ENCODE results near the gene ZNF786.
"Not testable (repeated sequence)": the region's sequence is repeated elsewhere in the genome, so short reads cannot be mapped to it uniquely, and the experiment has no call there.

The ZNF786 gene

DNA sequence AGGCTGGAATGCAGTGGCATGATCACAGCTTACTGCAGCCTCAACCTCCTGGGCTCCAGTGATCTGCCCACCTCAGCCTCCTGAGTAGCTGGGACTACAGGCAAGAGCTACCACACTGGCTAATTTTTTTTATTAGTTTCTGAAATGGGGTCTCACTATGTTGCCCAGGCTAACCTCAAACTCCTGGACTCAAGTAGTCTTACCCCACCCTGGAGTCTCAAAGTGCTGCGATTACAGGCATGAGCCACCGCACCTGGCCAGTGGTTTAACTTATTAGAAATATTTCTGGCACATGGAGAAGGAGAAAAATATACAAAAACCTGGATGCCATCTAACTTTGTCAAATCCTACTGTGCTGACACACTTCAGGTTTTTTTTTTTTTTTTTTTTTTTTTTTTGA is 15.2 kb downstream of the ZNF786 start:
- no peak for DNase-seq

DNA sequence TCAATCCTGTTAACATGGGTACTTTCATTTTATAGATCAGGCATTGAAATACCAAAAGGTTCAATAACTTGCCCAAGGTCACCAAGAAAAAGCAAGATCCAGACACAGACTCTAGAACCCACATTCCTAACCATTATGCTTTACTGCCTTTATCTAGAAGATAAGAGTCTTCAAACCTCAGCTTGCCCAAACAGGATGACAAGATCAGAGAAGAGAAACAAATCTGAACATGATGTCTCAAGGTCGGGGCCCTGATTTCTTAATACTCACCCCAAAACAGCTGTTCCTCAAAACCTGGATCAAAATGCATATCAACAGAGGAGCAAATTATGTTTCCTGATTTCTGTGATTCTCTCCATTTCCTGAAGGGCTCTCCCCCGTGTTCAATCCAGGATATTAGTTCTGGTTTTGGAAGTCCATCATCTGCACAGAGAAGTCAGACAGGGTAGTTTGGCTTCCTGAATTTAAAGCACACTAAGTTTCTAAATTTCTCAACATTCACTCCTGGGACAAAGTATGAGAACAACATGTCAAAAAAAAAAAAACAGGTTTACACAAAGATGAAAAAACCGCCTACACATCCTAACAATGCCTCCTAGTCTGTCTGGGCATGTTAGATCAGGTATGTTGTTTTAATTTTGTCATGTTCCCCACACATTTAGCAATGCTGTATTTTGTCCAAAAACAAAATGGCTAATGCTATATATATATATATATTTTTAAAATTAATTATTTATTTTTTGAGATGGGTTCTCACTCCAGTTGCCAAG is 16.2 kb downstream of the ZNF786 start:
- no peak for DNase-seq

DNA sequence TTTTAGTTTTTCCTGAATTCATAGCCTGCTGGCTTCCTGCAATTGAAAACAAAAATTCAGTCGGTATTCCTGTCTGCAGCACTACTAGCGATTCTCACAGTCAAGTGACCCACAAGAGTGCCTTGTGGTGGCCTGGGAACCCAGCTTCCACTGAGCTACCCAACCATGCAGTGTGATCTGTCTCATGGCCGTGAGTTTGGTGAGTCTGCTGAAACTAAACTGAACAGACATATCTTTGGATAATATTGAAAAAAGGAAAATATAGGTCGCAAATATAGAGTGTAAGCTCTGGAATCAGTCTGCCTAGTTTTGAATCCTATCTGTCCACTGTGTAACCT is 18.1 kb downstream of the ZNF786 start:
- DNase-seq: no peak

GRCh38 chr7:149071641-149072437 is 18.7 kb downstream of the ZNF786 start:
- no peak for DNase-seq

GRCh38 chr7:149071182-149071635 is 19.3 kb downstream of the ZNF786 start:
- no peak for DNase-seq

- DNase-seq: peak; percentile 49 to 52
Observed at GRCh38 chr7:149070372-149071125, 20.0 kb downstream of the ZNF786 start.

DNA sequence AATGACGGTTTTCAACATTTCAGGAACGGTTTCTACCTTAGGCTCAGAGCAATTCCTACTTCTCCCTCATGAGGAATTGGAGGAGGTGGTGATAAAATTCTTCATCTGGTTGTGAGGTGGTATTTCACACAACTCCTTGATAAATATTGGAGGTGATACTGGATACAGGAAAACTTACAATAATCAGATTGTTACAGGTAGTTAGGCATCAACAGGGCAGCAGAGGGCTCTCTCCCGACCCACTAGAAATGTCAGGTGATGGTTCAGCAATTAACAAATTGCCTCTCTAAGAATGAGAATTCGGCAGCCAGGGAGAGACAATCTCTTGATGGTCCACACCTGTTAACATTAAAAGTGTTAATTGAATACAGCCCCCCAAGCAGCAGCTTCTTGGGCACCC is 22.6 kb downstream of the ZNF786 start:
- DNase-seq: no peak

DNA sequence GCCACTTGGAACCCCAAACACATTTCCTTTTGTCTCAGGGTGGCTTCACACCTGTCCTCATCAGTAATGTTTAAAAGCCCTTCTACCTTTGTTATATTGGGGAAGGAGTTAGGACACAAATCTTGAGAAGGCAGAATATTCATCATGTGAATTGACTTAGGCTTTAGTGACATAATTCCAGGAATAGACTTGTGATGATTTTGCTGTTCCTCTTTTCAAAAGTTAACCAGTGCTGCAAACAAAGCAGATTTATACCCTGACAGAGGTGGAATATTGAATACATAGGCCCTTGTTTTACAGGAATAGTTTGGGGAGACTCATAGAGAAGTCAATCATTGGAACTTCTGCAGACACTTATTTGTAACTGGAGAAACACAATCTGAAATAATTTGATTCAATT is 27.0 kb downstream of the ZNF786 start:
- DNase-seq: no peak

- DNase-seq: not testable (repeated sequence)
Observed at GRCh38 chr7:149062217-149062899, 28.2 kb downstream of the ZNF786 start.

- no peak for DNase-seq
Observed at GRCh38 chr7:149060156-149060555, 30.4 kb downstream of the ZNF786 start.

GRCh38 chr7:149053885-149054284 is 36.6 kb downstream of the ZNF786 start:
- no peak for DNase-seq

- no peak for DNase-seq
Observed at GRCh38 chr7:149053384-149053783, 37.1 kb downstream of the ZNF786 start.

DNA sequence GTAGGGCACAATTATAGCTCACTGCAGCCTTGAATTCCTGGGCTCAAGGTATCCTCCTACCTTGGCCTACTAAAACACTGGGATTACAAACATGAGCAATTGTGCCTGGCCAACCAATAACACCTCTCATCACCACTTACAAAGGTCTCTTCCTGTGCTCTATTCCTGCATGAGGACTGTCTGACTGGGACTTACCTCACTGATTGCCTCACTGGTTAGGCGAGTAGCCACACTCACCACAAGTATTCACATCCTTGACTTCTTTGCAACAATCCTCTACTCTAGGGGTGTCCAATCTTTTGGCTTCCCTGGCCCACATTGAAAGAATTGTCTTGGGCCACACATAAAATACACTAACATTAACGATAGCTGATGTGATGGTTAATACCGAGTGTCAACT is 39.6 kb downstream of the ZNF786 start:
- DNase-seq: no peak

DNA sequence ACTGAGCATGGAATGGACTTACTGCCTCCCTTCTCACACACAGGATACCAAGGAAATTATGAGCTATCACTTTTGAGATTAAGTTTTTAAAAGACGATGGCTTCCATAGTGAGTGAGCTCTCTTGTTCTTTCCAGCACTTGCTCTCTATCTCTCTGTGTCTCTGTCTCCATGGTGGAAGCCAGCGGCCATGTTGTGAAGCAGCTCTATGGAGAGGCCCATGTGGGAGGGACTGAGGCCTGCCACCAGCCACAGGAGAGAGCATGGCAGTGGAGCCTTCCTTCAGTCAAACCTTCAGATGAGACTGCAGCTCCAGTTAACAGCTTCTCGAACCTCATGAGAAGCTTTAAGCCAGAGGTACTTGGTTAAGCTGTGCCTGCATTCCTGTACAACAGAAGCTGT is 41.7 kb downstream of the ZNF786 start:
- no peak for DNase-seq

- DNase-seq: no peak
Observed at GRCh38 chr7:149046416-149046815, 44.1 kb downstream of the ZNF786 start.

DNA sequence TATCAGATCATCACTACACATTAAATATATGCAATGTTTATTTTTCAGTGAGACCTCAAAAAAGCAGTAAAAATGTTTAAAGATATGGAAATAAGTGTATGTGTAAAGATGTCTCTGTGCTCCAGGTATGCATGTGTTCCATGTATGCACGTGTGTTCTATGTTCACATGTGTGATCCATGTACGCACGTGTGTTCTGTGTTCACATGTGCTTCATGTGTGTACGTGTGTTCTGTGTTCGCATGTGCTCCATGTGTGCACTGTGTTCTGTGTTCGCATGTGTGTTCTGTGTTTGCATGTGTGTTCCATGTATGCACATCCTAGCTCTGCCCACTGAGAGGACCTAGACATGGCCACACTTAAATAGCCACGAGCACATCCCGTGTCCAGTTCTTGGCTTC is 46.6 kb downstream of the ZNF786 start:
- no peak for DNase-seq

- no peak for DNase-seq
Observed at GRCh38 chr7:149041350-149041749, 49.2 kb downstream of the ZNF786 start.

GRCh38 chr7:149038641-149039040 is 51.9 kb downstream of the ZNF786 start:
- DNase-seq: not testable (repeated sequence)

DNA sequence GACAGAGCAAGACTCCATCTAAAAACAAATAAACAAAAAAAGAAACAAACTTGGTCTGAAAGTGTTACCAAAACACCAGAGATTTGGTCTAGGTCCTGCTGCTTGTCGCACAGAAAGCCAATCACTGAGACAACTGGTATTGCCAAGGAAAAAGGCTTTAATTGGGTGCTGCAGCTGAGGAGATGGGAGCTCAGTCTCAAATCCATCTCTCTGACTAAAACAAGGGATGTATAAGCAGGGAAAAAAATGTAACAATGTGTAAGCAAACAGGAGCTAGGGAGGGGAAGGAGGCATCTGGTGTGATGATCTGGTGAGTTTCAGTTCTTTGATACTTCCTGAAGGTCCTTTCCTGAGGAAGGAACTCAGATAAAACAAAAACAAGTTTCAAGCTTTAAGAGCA is 53.8 kb downstream of the ZNF786 start:
- no peak for DNase-seq

- no peak for DNase-seq
Observed at GRCh38 chr7:149031353-149031910, 59.1 kb downstream of the ZNF786 start.

- DNase-seq: not testable (repeated sequence)
Observed at GRCh38 chr7:149030439-149030838, 60.1 kb downstream of the ZNF786 start.

- peak; percentile 98 to 99 for DNase-seq
Observed at GRCh38 chr7:149028346-149029109, 62.0 kb downstream of the ZNF786 start, which contains the start of gene PDIA4. PDIA4 (minus strand) TSS chr7:149028505; CDS start chr7:149028408, 97 bp downstream.

Measured in NCI-H187 (cell line).